Activated CD4-positive, alpha-beta T cell treated with anti-CD3 and anti-CD28 coated beads for 1 hour (primary cell): ENCODE data around the gene AUTS2.

Experiments
- DNase-seq: peaks from one replicate; pipeline ENCODE4 v3.0.0-alpha.2; 2020

AUTS2 gene

GRCh38 chr7:70014472-70015177 lies 416.4 kb downstream of the AUTS2 start:
- DNase-seq: no peak

- DNase-seq: no peak
Observed at GRCh38 chr7:70015353-70015752, 417.1 kb downstream of the AUTS2 start.

GRCh38 chr7:70016044-70016770 lies 417.9 kb downstream of the AUTS2 start:
- no peak for DNase-seq

- no peak for DNase-seq
Observed at GRCh38 chr7:70017357-70017756, 419.1 kb downstream of the AUTS2 start.

- DNase-seq: no peak
Observed at GRCh38 chr7:70018700-70019099, 420.4 kb downstream of the AUTS2 start.

GRCh38 chr7:70027867-70028266 lies 429.6 kb downstream of the AUTS2 start:
- no peak for DNase-seq

GRCh38 chr7:70028620-70029019 lies 430.3 kb downstream of the AUTS2 start:
- no peak for DNase-seq

GRCh38 chr7:70029993-70030392 lies 431.7 kb downstream of the AUTS2 start:
- no peak for DNase-seq

GRCh38 chr7:70030745-70031144 lies 432.5 kb downstream of the AUTS2 start:
- DNase-seq: no peak

GRCh38 chr7:70031245-70031644 lies 433.0 kb downstream of the AUTS2 start:
- DNase-seq: no peak

GRCh38 chr7:70032649-70033048 lies 434.4 kb downstream of the AUTS2 start:
- DNase-seq: no peak

GRCh38 chr7:70033226-70033625 lies 435.0 kb downstream of the AUTS2 start:
- DNase-seq: no peak

- DNase-seq: no peak
Observed at GRCh38 chr7:70034999-70035398, 436.7 kb downstream of the AUTS2 start.

GRCh38 chr7:70035519-70035918 lies 437.2 kb downstream of the AUTS2 start:
- DNase-seq: no peak

GRCh38 chr7:70035955-70036354 lies 437.7 kb downstream of the AUTS2 start:
- no peak for DNase-seq

GRCh38 chr7:70036695-70037094 lies 438.4 kb downstream of the AUTS2 start:
- no peak for DNase-seq

GRCh38 chr7:70037171-70037933 lies 439.1 kb downstream of the AUTS2 start:
- DNase-seq: no peak

- no peak for DNase-seq
Observed at GRCh38 chr7:70040051-70040450, 441.8 kb downstream of the AUTS2 start.

- no peak for DNase-seq
Observed at GRCh38 chr7:70040970-70041766, 442.9 kb downstream of the AUTS2 start.

GRCh38 chr7:70042533-70042932 lies 444.3 kb downstream of the AUTS2 start:
- no peak for DNase-seq

GRCh38 chr7:70043015-70043538 lies 444.8 kb downstream of the AUTS2 start:
- DNase-seq: no peak

GRCh38 chr7:70044064-70044463 lies 445.8 kb downstream of the AUTS2 start:
- no peak for DNase-seq

GRCh38 chr7:70044525-70044924 lies 446.2 kb downstream of the AUTS2 start:
- no peak for DNase-seq
